Stimulated activated CD8-positive, alpha-beta memory T cell treated with anti-CD3 and anti-CD28 coated beads, Interleukin-4, amount 100 ng/mL, for 1 hour (primary cell): ENCODE measurements around the gene POMGNT2.

Experiments
- DNase-seq, 2 donors: peaks; one replicate each; pipeline ENCODE4 v3.0.0-alpha.2; 2020; ENCODE audit warnings: low read depth in 2 of 2, low spot score in 1 of 2

POMGNT2 gene

GRCh38 chr3:43105596-43106292, at the start of gene POMGNT2:
Gene POMGNT2, minus strand, starts transcription at chr3:43106079. Its CDS starts 24,648 bp downstream, at chr3:43081431.
- DNase-seq: peak; percentile 67 to 80

GRCh38 chr3:43154980-43155379, 49.1 kb upstream of the POMGNT2 start:
- no peak for DNase-seq

DNA sequence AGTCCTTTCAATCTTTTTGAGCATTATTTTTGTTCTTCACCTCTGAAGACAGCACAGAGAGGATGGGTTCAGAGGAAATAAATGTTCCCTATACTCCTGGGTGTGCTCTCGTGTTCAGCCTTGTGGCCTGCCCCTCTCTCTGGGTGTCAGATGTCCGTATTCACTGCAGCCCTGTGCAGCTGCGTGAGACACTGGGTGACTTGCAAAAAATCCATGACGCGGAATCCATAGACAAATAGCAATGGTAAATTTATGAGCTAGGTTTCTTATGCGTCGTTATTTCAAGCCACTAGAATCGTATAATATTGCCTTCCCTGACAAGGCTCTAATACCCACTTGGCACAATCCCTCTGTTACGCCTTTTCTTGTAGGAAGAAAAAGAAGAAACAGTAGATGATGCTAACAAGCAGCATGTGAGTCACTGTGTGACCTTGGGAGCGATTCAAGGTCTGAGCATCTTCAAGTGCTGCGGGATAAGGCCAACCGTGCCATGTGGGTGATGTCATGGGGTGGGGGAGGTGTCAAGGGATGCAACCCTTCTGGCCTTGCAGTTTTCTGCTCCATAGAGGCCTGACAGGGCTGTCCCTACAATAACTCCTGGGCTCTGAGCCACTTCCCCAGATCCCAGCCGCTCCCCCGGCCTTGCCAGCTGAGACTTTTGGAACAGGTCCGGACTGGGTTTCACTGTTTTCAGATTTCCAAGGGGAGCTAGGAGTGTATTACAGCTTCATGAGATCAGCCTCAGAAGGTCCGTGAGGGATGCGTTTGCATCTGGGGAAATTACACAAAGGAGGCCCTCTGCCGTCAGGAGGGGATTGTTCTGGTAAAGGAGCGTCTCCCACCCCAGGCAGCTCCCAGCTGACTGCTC, 47.6 kb upstream of the POMGNT2 start:
- no peak for DNase-seq

DNA sequence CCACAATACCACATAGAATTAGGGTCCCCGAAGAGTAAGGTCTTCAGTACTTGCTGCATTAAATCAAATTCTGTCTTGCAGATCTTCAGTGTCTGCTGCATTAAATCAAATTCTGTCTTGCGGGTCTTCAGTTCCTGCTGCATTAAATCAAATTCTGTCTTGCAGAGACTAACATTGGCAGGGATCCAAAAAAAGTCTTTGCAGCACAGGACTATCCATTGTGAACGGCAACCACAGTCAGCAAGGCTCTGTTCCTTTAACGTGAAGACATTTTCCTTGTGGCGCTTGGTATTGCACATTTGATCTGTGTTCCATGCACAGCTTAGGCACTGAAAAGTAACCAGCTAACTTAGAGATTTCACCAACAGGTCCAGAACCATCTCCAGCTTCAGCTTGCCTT, 46.8 kb upstream of the POMGNT2 start:
- DNase-seq: no peak

- DNase-seq: no peak
Measured at GRCh38 chr3:43148033-43148432, 42.2 kb upstream of the POMGNT2 start.

GRCh38 chr3:43146599-43146998, 40.7 kb upstream of the POMGNT2 start:
- no peak for DNase-seq

GRCh38 chr3:43144761-43145490, 39.0 kb upstream of the POMGNT2 start:
- no peak for DNase-seq

DNA sequence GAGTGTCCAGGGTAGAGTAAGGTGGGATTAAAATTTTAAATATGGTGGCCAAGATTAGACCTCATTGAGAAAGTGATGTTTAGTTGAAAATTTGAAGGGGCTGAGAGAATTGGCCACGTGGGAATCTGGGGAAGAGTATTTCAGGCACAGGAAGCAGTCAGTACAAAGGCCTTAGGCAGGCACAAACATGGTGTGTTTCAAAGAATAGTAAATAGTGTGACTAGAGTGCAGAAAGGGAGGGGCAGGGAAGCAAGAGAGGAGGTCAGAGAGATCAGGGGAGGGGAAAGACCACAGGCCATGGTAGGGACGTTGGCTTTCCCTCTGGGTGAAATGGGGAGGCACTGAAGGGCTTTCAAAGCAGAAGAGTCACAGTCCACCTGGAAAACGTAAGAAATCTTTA, 36.6 kb upstream of the POMGNT2 start:
- no peak for DNase-seq

DNA sequence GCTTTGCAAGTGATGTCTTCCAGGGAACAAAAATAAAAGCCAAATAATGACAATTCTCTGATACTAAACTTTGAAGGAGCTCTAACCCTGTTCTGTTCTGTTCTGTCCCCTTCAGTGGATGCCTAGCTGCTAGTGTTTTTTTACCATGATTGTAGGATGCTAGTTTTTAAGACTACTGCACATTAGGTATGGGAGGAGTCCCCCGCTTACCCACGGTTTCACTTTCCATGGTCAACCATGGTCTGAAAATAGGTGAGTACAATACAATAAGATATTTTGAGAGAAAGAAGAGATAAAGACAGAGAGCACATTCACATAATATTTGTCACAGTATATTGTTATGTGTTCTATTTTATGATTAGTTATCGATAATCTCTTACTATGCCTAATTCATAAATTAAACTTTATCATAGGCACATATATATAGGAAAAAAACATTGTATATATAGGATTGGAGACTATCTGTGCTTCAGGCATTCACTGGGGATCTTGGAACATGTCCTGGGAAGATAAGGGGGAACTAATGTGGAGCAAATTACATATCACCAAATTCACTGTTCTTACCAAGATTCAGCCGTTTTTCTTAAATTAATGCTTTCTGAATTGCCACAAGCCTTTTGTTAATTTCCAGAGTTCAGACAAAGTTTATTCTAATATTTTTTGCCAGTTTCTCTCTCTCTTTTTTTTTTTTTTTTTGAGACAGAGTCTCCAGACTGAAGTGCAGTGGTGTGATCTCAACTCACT, 32.8 kb upstream of the POMGNT2 start:
- DNase-seq: no peak

- no peak for DNase-seq
Measured at GRCh38 chr3:43132870-43133636, 27.2 kb upstream of the POMGNT2 start.

DNA sequence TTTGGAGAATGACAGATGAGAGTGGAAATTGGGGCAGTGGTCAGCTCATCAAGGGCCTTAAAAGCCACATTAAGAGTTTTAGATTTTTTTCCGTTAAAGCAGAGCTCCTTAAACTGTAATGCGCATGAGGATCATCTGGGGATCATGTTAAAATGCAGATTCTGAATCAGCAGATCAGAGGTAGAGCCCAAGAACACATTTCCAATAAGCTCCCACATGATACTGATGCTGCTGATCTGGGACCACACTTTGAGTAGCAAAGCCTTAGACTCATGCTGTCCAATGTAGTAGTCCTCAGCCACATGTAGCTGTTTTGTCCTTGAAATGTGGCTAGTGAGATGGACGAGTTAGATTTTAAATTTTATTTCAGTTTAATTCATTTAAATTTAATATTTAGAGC, 26.3 kb upstream of the POMGNT2 start:
- DNase-seq: no peak

GRCh38 chr3:43128464-43128863, 22.6 kb upstream of the POMGNT2 start:
- DNase-seq: no peak

GRCh38 chr3:43126536-43126935, 20.7 kb upstream of the POMGNT2 start:
- DNase-seq: no peak

DNA sequence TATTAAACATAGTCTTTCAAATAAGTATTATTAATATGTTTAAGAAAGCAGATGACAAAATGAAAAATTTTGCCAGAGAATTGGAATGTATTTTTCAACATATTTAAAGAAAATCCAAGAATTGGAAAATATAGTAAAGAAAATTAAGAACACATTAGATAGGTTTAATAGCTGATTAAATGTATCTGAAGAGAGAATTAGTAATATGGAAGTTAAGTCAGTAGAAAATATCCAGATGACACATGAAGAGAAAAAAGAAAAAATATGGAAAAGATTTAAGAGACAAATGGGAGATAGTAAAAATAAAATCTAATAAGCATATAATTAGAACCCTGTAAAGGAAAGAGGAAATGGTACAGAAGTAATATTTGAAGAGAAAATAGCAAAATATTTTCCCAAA, 18.0 kb upstream of the POMGNT2 start:
- no peak for DNase-seq

DNA sequence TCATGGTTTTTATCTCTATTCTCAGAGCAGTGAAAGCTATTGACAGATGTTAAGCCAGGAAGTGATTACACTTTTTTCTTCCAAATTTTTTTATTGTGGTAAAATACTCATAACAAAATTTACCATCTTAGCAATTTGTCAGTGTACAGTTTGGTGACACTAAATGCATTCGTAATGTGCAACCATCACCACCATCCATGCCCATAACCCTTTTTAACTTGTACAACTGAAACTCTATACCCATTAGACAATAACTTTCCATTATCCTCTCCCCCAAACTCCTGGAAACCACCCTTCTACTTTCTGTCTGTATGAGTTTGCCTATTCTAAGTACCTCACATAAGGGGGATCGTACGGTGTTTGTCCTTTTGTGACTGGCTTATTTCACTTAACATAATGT, 15.1 kb upstream of the POMGNT2 start:
- no peak for DNase-seq

- no peak for DNase-seq
Measured at GRCh38 chr3:43117257-43117656, 11.4 kb upstream of the POMGNT2 start.

DNA sequence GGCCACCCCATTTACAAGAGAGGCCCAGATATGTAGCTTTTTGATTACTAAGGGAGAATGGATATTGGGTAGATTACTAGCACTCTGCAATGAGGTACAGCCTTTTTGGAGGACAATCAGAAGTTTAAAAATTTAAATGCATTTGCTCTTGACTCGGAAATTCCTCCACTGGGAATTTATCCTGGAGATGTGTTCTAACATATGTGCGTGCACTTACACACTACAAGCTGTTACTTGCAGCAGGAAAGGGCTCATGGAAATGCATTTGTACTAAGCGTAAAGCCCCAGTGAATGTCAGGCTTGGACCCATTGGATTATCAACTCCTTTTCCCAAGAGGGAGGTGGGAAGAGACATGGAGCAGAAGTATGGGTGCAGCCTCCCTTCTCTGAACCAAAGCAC, 7.8 kb upstream of the POMGNT2 start:
- no peak for DNase-seq

- DNase-seq: no peak
Measured at GRCh38 chr3:43106293-43106628, 382 bp upstream of the POMGNT2 start.

- no peak for DNase-seq
Measured at GRCh38 chr3:43104660-43105595, 951 bp downstream of the POMGNT2 start.
